GM23338 (cell line): ENCODE results near the gene DNAJC11. TPM values are rescaled to one million over a fixed set of nuclear protein-coding genes. Genes with fewer than 3 reads are reported as not detected.

Experiments used
- ATAC-seq: fragments of 200-7000 bp; cut with Tn5 transposase; 3 replicates; pipeline ENCODE4 v1.9.1; 2020
- DNase-seq: peaks from one replicate; pipeline ENCODE4 v3.0.0-alpha.2; 2015; ENCODE audit warnings: low spot score
- H2AFZ ChIP-seq: fragments of 200-600 bp; sonication (generic); 2 replicates; pipeline ENCODE4 v1.8.0; 2016; ENCODE audit warnings: antibody characterized with exemption, mild to moderate bottlenecking, moderate library complexity
- H3F3A ChIP-seq: fragments of 200-600 bp; sonication (generic); replicated peaks from 2 replicates; pipeline ENCODE4 v1.8.0; 2017; ENCODE audit warnings: antibody characterized with exemption, mixed run types, low read depth
- H3K27ac ChIP-seq: fragments of 200-600 bp; sonication (generic); 2 replicates; pipeline ENCODE4 v1.6.1; 2016; ENCODE audit warnings: low read depth
- H3K27me3 ChIP-seq: fragments of 200-600 bp; sonication (generic); 2 replicates; pipeline ENCODE4 v1.8.0; 2016; ENCODE audit warnings: mild to moderate bottlenecking, mixed run types, moderate library complexity; ENCODE audit not compliant: insufficient read depth
- H3K36me3 ChIP-seq: fragments of 200-600 bp; sonication (generic); 2 replicates; pipeline ENCODE4 v1.8.0; 2016; ENCODE audit warnings: mild to moderate bottlenecking; ENCODE audit not compliant: insufficient read depth
- H3K4me1 ChIP-seq: fragments of 200-600 bp; sonication (generic); 2 replicates; pipeline ENCODE4 v1.8.0; 2016; ENCODE audit warnings: mild to moderate bottlenecking, moderate library complexity; ENCODE audit not compliant: insufficient read depth
- H3K4me2 ChIP-seq: fragments of 200-600 bp; sonication (generic); 2 replicates; pipeline ENCODE4 v1.7.1; 2017; ENCODE audit warnings: mixed run types
- H3K4me3 ChIP-seq: fragments of 200-600 bp; sonication (generic); 2 replicates; pipeline ENCODE4 v1.6.1; 2016; ENCODE audit warnings: mixed run types
- H3K79me2 ChIP-seq: fragments of 200-600 bp; sonication (generic); replicated peaks from 2 replicates; pipeline ENCODE4 v1.8.0; 2017; ENCODE audit warnings: mild to moderate bottlenecking; ENCODE audit not compliant: insufficient read depth
- H3K9me2 ChIP-seq: fragments of 200-600 bp; sonication (generic); 2 replicates; pipeline ENCODE4 v1.8.0; 2017; ENCODE audit not compliant: insufficient read depth
- H4K20me1 ChIP-seq: fragments of 200-600 bp; sonication (generic); replicated peaks from 2 replicates; pipeline ENCODE4 v1.8.0; 2017; ENCODE audit warnings: mild to moderate bottlenecking; ENCODE audit not compliant: insufficient read depth
- H3K27ac Mint-ChIP-seq: 2 replicates; pipeline ENCODE4 v1.8.0; 2020; ENCODE audit warnings: inconsistent platforms, mild to moderate bottlenecking, moderate library complexity, mixed read lengths
- H3K27me3 Mint-ChIP-seq: 3 replicates; pipeline ENCODE4 v1.8.0; 2022; ENCODE audit warnings: low read depth, mild to moderate bottlenecking, moderate library complexity, mixed read lengths, inconsistent platforms; ENCODE audit not compliant: insufficient read depth, poor library complexity
- H3K36me3 Mint-ChIP-seq: 3 replicates; pipeline ENCODE4 v1.8.0; 2021; ENCODE audit warnings: low read depth, mild to moderate bottlenecking, inconsistent platforms, moderate library complexity, mixed read lengths
- H3K4me1 Mint-ChIP-seq: 3 replicates; pipeline ENCODE4 v1.8.0; 2020; ENCODE audit warnings: mild to moderate bottlenecking, inconsistent platforms, mixed read lengths
- H3K4me3 Mint-ChIP-seq: 3 replicates; pipeline ENCODE4 v1.8.0; 2021; ENCODE audit warnings: moderate library complexity, mild to moderate bottlenecking, inconsistent platforms, mixed read lengths
- H3K9me3 Mint-ChIP-seq: 3 replicates; pipeline ENCODE4 v1.8.0; 2020; ENCODE audit warnings: moderate library complexity, mild to moderate bottlenecking, inconsistent platforms, mixed read lengths
- CREB1 ChIP-seq: fragments of 250-450 bp; sonication (Bioruptor Pico); IDR thresholded peaks from 2 replicates; pipeline ENCODE4 v1.5.0; 2020; ENCODE audit warnings: low read depth, mild to moderate bottlenecking, moderate library complexity
- CTCF ChIP-seq, 2 experiments: fragments of 200-600 bp in 1 of 2; sonication (generic) in 1 of 2; conservative IDR thresholded peaks; 2 replicates each; pipeline versions ENCODE4 v1.5.1 to v1.6.1; 2016 to 2017; ENCODE audit warnings: antibody characterized with exemption in 2 of 2, low read depth in 2 of 2, mild to moderate bottlenecking in 2 of 2, moderate library complexity in 1 of 2
- ETS1 ChIP-seq: IDR thresholded peaks from 2 replicates; pipeline ENCODE4 v1.6.1; 2016; ENCODE audit warnings: antibody characterized with exemption
- EZH2 ChIP-seq: fragments of 200-600 bp; sonication (generic); IDR thresholded peaks from one replicate; pipeline ENCODE4 v1.8.0; 2017; ENCODE audit warnings: antibody characterized with exemption, mild to moderate bottlenecking, low read depth; ENCODE audit not compliant: unreplicated experiment
- EZH2phosphoT487 ChIP-seq: fragments of 200-600 bp; sonication (generic); IDR thresholded peaks from one replicate; pipeline ENCODE4 v1.8.1; 2018; ENCODE audit warnings: antibody characterized with exemption; ENCODE audit not compliant: unreplicated experiment
- JUNB ChIP-seq: IDR thresholded peaks from one replicate; pipeline ENCODE4 v1.6.1; 2016; ENCODE audit warnings: antibody characterized with exemption; ENCODE audit not compliant: unreplicated experiment
- NANOG ChIP-seq: IDR thresholded peaks from 2 replicates; pipeline ENCODE4 v1.6.1; 2016; ENCODE audit warnings: antibody characterized with exemption, borderline replicate concordance
- POLR2AphosphoS5 ChIP-seq: IDR thresholded peaks from 2 replicates; pipeline ENCODE4 v1.6.1; 2016; ENCODE audit warnings: antibody characterized with exemption, low read depth
- REST ChIP-seq: IDR thresholded peaks from one replicate; pipeline ENCODE4 v1.6.1; 2018; ENCODE audit warnings: antibody characterized with exemption; ENCODE audit not compliant: unreplicated experiment
- STAT1 ChIP-seq: IDR thresholded peaks from one replicate; pipeline ENCODE4 v1.6.1; 2016; ENCODE audit warnings: antibody characterized with exemption; ENCODE audit not compliant: unreplicated experiment
- ZNF331 ChIP-seq: fragments of 250-450 bp; sonication (Bioruptor Pico); IDR thresholded peaks from 2 replicates; pipeline ENCODE4 v1.5.0; 2020; ENCODE audit warnings: low read depth, mild to moderate bottlenecking, moderate library complexity
- ZNF462 ChIP-seq: fragments of 250-450 bp; sonication (Bioruptor Pico); IDR thresholded peaks from 2 replicates; pipeline ENCODE4 v1.5.0; 2020; ENCODE audit warnings: mild to moderate bottlenecking, moderate library complexity
- polyA plus RNA-seq: library from polyadenylated mRNA; unstranded; fragments of >200 nt; fragmentation: Nextera tagmentation; extraction: Ambion mirVana; gene quantifications from 2 replicates; pipeline ENCODE4 v1.2.1, GENCODE V29; 2016
- total RNA-seq: library from RNA; depleted of rRNA; stranded (reverse); fragments of >200 nt; shearing (Covaris generic); gene quantifications from 2 replicates; pipeline ENCODE4 v1.2.3, GENCODE V29; 2014

DNAJC11 gene
- total and polyA plus RNA-seq, 2 experiments from 2014 or later = 48.4 to 67.2 TPM

- Histone ChIP-seq H3K36me3 (peaks cover 9% of the 10 kb centered on the region; the same call in 1 of the 2 replicates), H3F3A (peaks cover 14% of the 10 kb centered on the region; the same call in 1 of the 2 replicates), H3K79me2 (no peaks in the 10 kb centered on the region), H3K4me2 (no peak overlapping the region), H2AFZ (no peak overlapping the region), H4K20me1 (peaks cover 26% of the 10 kb centered on the region; the same call in 1 of the 2 replicates), H3K27ac (no peak overlapping the region), H3K9me2 (no peaks in the 10 kb centered on the region), H3K4me3 (no peak overlapping the region), H3K27me3 (no peaks in the 10 kb centered on the region), H3K4me1 (no peaks in the 10 kb centered on the region)
- H3K9me3 Mint-ChIP-seq = no peaks in the 10 kb centered on the region
- DNase-seq (no peak), ATAC-seq (no peak)
- H3K4me3 Mint-ChIP-seq = no peak overlapping the region
- H3K4me1 Mint-ChIP-seq = no peaks in the 10 kb centered on the region
- TF ChIP-seq POLR2AphosphoS5 (no peak), REST (no peak), JUNB (no peak), CREB1 (CRISPR knock-in tag) (no peak), STAT1 (no peak), NANOG (no peak), EZH2 (no peak), ZNF331 (CRISPR knock-in tag) (no peak), ETS1 (no peak), ZNF462 (no peak), CTCF (conservative IDR thresholded peaks at IDR 0.05; ENCODE audit: low read depth in 2 of 2) (no peak), EZH2phosphoT487 (no peak)
- peaks cover 14% of the 10 kb centered on the region for H3K27me3 Mint-ChIP-seq
- H3K27ac Mint-ChIP-seq = no peak overlapping the region
- peaks cover 44% of the 10 kb centered on the region for H3K36me3 Mint-ChIP-seq
These were observed 110.4 kb downstream of the DNAJC11 start for GRCh38 chr1:6591222-6591621.
